ENCODE results near the gene SHROOM2.
"Not testable (repeated sequence)": the region's sequence is repeated elsewhere in the genome, so short reads cannot be mapped to it uniquely, and the experiment has no call there.

Gene SHROOM2

GRCh38 chrX:9825129-9825790 is 39.0 kb downstream of the SHROOM2 start:
- no peak for DNase-seq (ENCODE audit: extremely low read depth in 1 of 2, low read depth in 1 of 2)

DNA sequence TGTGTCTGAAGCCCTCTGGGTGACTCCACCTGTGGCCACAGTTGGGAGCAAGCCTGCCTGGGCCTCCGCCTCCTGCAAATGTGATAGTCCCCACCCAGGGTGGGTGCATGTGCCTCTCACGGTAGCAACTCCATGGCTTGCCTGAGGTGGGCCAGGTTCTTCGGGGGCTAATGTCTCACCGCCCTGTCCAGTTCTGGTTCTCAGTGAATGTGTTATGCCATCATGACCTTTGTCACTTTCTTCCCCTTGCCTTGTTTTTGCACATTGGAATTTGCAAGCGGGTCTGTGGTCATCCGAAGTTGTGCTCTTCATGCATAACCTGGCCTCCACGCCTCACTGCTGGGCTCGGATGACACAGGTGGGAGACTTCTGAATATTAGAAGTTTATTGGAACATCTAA is 39.7 kb downstream of the SHROOM2 start:
- no peak for DNase-seq (ENCODE audit: extremely low read depth in 1 of 2, low read depth in 1 of 2)

DNA sequence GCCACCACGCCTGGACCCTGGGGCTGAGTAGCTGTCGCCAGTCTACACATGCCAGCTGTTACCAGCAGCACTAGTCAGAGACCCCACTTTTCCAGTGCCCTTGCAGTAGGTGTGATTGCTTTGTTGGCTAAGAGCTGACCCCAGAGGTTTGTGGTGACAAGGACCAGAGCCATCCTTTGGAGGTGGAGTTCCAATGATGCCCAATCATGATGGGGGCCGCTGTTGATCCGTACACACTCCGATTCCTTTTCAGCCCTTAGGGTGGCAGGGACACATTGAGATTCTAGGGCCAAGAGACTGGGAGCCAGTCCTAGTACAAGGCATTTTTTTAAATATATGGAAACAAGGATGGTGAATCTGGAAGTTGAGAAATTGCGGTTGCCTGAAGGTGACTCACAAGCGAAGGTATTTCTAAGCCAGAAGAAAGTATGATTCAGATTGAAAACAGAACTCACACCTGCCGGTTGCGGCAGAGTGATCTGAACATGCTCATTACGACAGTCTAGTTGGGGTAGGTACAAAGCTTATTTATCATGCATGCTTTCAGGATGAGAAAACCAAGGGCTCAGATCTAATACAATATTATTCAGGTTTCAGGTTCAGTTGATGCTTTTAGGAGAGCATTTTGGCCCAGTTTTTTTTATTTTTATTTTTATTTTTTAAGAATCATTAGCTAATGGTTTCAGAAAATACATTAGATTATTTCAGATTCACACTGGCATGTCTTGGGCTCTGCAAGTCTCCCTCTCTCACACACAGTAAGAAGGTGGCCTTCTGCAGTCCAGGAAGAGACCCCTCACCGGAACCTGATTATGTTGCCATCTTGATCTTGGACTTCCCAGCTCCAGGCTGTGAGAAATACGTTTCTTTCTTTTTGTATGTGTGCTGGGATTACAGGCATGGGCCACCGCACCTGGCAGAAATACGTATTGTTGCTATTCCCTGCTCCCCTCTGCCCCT is 43.4 kb downstream of the SHROOM2 start:
- peak in 1 of 2 donors; percentile 16 for DNase-seq (ENCODE audit: extremely low read depth in 1 of 2, low read depth in 1 of 2)

DNA sequence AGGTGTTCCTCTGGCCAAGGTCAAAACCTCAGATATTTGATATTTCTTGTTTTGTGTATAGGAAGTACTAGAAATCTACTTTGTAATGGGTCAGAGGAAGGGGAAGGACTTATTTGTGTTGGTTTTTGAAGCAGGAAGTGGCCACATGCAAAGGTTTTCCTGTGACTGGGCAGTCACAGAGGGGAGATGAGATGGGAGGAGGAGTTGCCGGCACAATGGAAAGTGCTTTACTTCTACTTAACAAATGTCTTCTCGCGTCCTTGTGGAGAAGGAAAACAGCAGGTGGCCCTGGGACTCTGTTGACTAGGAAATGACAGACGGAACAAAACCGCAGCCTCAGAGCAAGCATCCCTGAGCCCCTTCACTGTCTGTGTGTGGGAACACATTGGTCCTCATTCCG is 46.6 kb downstream of the SHROOM2 start:
- DNase-seq (ENCODE audit: extremely low read depth in 1 of 2, low read depth in 1 of 2) = no peak

GRCh38 chrX:9835585-9836210 is 49.5 kb downstream of the SHROOM2 start:
- DNase-seq (ENCODE audit: extremely low read depth in 1 of 2, low read depth in 1 of 2) = no peak

DNA sequence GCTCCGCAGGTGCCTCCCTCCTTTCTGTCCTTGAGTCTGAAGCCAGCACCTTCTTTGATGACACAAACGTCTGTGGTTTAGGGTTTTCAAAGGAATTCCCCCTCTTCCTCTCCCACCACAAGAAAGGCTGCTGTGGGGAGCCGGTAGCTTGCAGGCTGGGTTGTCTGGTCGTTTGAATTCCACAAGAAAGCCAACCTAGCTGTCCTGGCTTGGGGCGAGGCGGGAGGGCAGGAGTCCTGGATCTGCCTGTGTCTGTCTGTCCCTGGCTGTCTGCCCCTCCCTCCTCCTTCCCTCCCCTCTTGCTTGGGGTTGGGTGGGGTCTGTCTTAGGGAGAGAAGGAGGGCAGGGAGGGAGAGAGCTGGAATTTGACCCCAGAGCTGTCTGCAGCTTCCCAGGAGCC is 56.3 kb downstream of the SHROOM2 start:
- DNase-seq (ENCODE audit: extremely low read depth in 1 of 2, low read depth in 1 of 2) = no peak

DNA sequence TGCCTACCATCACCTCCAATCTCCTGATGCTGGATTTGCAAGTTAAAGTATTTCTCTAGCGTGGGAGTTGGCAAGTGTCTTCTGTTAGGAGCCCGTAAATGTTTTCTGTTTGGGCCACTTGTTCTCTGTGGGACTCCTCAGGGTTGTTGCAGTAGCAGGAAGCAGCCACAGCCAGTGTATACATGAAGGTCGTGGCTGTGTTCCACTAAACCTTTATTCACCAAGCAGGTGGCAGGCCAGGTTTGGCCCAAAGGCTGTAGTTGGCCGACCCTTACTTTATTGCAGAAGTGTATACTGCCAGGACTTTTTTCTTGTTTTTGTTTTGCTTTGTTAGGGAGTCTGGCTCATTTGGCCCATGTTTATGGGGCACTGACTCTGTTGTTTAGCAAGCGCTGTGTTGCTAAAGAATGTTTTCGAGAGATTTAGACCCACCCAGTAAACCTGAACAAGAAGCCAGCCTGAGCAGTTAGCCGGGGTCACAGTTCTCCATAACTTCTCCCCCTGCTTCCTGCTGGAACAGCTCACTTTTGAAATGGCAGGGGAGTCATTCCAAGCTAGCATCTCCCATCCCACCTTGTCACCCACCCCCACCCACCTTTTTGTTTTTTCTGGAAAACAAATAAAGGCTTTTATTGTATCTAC is 58.8 kb downstream of the SHROOM2 start:
- DNase-seq (ENCODE audit: extremely low read depth in 1 of 2, low read depth in 1 of 2) = no peak

DNA sequence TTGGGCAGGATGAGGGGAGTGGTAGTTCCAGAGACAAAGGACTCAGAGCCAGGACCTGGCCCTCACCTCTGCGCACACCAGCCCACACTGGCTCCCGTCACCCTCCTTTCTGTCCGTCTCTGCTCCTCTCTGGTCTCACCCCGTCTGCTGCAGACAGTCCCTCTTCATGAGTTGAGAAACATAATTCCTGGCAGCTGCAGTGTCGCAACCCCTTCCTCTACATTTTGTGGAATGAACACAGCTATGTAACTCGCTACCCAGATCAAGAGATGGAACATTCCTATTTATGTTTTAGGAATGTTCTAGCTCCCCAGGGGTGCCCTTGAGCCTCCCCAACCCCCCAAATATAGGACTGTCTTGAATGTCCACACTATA is 59.3 kb downstream of the SHROOM2 start:
- no peak for DNase-seq (ENCODE audit: extremely low read depth in 1 of 2, low read depth in 1 of 2)

GRCh38 chrX:9846631-9847030 is 60.4 kb downstream of the SHROOM2 start:
- no peak for DNase-seq (ENCODE audit: extremely low read depth in 1 of 2, low read depth in 1 of 2)

DNA sequence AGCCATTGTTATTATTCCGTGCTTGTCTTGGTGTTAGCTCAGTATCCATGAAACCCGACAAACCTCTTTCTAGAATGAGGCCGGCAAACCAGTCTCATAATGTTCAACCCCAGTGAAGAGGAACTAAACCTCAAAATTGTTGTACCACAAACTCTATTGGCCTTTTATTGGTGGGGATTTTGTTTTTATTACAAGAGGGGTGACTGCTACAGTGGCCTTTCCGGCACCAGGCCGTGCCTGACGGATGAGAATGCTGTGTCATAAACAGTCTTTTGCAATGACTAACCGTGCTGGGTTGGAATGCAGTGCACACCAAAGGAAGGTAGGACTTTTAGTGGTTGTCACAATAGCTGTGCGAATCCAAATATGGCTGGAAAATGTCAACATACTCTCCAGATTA is 60.8 kb downstream of the SHROOM2 start:
- no peak for DNase-seq (ENCODE audit: extremely low read depth in 1 of 2, low read depth in 1 of 2)

DNA sequence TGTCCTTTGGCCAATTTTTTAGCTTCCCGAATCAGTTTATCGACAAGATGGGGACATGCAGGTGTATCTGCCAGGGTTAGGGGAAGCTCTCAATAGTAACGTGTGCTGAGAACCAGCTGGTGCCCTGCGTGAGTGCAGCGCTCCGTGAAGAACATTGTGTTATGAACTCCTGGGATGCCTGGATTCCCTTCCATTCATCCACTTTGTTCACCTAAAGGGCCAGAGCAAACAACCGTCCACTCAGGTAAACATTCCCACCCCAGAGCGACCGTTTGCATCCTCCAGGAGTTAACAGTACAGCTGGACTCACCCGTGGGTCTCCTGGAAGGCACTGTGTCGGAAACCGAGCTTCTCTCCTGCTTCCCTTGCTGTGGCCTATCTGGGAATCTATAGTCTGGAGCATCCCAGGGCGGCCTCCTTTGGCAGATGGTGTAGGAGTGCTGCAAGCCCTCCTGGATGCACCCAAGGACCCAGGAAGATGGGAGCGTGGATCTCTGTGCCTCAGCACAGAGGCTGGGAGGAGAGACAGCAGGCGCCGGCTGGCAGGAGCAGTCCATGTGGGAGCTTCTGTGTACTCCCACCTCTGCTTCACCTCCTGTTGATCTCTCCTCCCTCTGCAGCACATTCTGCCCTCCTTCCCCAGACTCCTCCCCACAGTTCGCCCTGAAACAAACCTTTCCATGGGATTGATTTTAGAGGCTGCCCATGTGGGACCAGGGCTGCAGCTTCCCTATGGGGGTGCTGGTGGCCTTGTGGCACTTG is 62.7 kb downstream of the SHROOM2 start:
- no peak for DNase-seq (ENCODE audit: extremely low read depth in 1 of 2, low read depth in 1 of 2)

GRCh38 chrX:9851890-9852289 is 65.7 kb downstream of the SHROOM2 start:
- no peak for DNase-seq (ENCODE audit: extremely low read depth in 1 of 2, low read depth in 1 of 2)

DNA sequence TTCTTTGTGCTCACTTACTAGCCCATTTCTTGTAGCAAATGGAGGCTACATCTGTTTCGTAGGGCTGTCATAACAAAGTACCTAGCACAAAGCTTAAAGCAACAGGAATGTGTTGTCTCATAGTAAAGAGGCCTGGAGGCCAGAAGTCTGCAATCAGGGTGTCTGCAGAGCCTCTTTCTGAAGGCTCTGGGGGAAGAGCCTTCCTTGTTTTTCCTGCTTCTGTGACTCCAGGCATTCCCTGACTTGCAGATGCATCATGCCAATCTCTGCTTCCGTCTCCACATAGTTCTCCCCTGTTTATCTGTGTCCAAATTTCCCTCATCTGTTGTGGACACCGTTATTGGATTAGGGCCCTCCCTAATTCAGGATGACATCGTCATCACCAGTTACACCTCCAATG is 67.1 kb downstream of the SHROOM2 start:
- DNase-seq (ENCODE audit: extremely low read depth in 1 of 2, low read depth in 1 of 2) = no peak

- no peak for DNase-seq (ENCODE audit: extremely low read depth in 1 of 2, low read depth in 1 of 2)
These were observed 69.5 kb downstream of the SHROOM2 start for GRCh38 chrX:9855561-9856283.

DNA sequence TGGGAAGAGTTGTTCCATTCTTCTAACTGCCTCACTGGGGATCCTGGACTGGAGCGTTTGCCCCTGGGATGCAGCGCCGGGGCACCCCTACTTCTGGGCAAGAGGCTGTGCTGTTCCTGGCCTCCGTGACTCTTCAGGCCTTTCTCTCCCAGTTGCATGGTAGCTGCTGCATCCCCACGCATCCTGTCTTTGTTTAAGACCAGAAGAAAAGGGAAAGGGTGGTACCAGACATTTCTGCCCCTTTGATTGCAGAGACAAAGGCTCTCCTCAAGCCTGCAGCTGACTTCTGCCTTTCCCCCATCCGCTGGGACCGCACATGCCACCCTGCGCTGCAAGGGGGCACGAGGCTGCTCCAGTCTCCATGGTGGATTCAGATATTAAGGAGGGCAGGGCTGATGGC is 70.4 kb downstream of the SHROOM2 start:
- DNase-seq (ENCODE audit: extremely low read depth in 1 of 2, low read depth in 1 of 2) = no peak

GRCh38 chrX:9857575-9858474 is 71.6 kb downstream of the SHROOM2 start:
- DNase-seq (ENCODE audit: extremely low read depth in 1 of 2, low read depth in 1 of 2) = no peak

DNA sequence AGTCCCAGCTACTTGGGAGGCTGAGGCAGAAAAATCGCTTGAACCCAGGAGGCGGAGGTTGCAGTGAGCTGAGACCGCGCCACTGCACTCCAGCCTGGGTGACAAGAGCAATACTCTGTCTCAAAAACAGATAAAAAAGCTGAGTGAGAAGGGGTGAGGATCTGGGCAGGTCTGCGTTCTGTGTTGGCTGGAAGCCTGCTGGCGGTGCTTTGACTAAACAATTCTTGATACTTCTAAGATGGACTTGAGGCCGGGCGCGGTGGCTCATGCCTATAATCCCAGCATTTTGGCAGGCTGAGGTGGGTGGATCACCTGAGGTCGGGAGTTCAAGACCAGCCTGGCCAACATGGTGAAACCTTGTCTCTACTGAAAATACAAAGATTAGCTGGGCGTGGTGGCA is 72.5 kb downstream of the SHROOM2 start:
- DNase-seq (ENCODE audit: extremely low read depth in 1 of 2, low read depth in 1 of 2) = not testable (repeated sequence)

DNA sequence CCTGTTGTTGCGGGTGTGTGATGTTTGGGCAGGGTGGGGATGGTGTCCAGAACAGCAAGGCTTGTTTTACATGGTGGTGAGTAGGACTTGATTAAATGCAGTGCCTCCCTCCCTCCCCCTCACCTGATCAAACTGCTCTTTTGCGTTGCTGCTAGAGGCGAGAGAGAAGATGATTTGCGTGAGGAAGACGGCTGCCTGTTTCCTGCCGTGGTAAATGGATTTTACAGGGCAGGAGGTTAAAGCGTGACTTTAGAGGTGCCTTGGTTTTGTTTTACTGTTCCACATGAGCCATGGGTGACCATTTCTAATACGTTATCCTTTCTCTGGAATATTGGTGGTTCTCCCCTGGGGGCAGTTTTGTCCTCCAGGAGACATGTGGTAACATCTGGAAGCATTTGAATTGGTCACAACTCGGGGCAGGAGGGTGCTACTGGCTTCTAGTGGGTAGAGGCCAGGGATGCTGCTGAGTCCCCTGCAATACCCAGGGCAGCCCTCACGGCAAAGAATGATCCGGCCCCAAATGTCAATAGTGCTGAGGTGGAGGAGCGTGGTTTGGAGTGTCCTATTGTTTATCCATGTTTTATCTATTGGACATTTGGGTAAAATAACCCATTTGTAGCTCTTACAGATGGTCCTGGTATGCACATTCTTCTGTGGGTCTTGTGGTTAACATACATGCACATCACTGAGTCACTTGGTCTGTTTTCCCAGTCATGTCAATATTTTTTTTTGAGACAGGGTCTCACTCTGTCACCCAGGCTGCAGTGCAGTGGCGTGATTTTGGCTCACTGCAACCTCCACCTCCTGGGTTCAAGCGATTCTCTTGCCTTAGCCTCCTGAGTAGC is 73.7 kb downstream of the SHROOM2 start:
- DNase-seq (ENCODE audit: extremely low read depth in 1 of 2, low read depth in 1 of 2) = no peak
